Jurkat, Clone E6-1 (cell line): ENCODE measurements around the gene ZNF385A. TPM values are rescaled to one million over a fixed set of nuclear protein-coding genes. Genes with fewer than 3 reads are reported as not detected.

ENCODE experiments used
- DNase-seq: peaks from one replicate; pipeline ENCODE4 v3.0.0-alpha.2; 2011; ENCODE audit warnings: low read depth, low spot score
- H3K4me3 ChIP-seq: 2 replicates; pipeline ENCODE4 v1.5.1; 2011; ENCODE audit warnings: mild to moderate bottlenecking, low read length, control low read depth, moderate library complexity
- polyA plus RNA-seq: library from polyadenylated mRNA; unstranded; fragments of >200 nt; gene quantifications from one replicate; pipeline ENCODE4 v1.2.1, GENCODE V29; 2012; ENCODE audit warnings: missing spikeins; ENCODE audit not compliant: insufficient read length, insufficient read depth

Gene ZNF385A
- 2.7 TPM for polyA plus RNA-seq

- H3K4me3 ChIP-seq = no peak within 1 kb of the TSS
- DNase-seq = no peak
Observed at GRCh38 chr12:54384591-54385041, at the start of gene ZNF385A. ZNF385A (minus strand) TSS chr12:54384733; CDS start chr12:54384514, 219 bp downstream.

GRCh38 chr12:54432815-54433164, 48.3 kb upstream of the ZNF385A start:
- no peak for DNase-seq
- H3K4me3 ChIP-seq = no peak overlapping the region

- H3K4me3 ChIP-seq = no peak overlapping the region
- DNase-seq = no peak
Observed at GRCh38 chr12:54431911-54432814, 47.6 kb upstream of the ZNF385A start.

- DNase-seq = no peak
- no peak overlapping the region for H3K4me3 ChIP-seq
Observed at GRCh38 chr12:54430471-54431069, 46.0 kb upstream of the ZNF385A start.

GRCh38 chr12:54429014-54429471, 44.5 kb upstream of the ZNF385A start:
- H3K4me3 ChIP-seq = no peak overlapping the region
- DNase-seq = no peak

- no peak overlapping the region for H3K4me3 ChIP-seq
- no peak for DNase-seq
Observed at GRCh38 chr12:54428050-54429013, 43.8 kb upstream of the ZNF385A start.

- DNase-seq = no peak
- H3K4me3 ChIP-seq = no peak overlapping the region
Observed at GRCh38 chr12:54427106-54427505, 42.6 kb upstream of the ZNF385A start.

GRCh38 chr12:54426690-54427089, 42.2 kb upstream of the ZNF385A start:
- DNase-seq = no peak
- no peak overlapping the region for H3K4me3 ChIP-seq

GRCh38 chr12:54425702-54426101, 41.2 kb upstream of the ZNF385A start:
- no peak for DNase-seq
- no peak overlapping the region for H3K4me3 ChIP-seq

GRCh38 chr12:54424224-54424623, 39.7 kb upstream of the ZNF385A start:
- DNase-seq = no peak
- no peak overlapping the region for H3K4me3 ChIP-seq

- DNase-seq = no peak
- no peak overlapping the region for H3K4me3 ChIP-seq
Observed at GRCh38 chr12:54423816-54424150, 39.2 kb upstream of the ZNF385A start.

GRCh38 chr12:54421879-54422250, 37.3 kb upstream of the ZNF385A start:
- DNase-seq = no peak

GRCh38 chr12:54421175-54421878, 36.8 kb upstream of the ZNF385A start:
- no peak overlapping the region for H3K4me3 ChIP-seq
- DNase-seq = no peak

More at GRCh38 chr12:54421879-54422250, 37.3 kb upstream of the ZNF385A start:
- no peak overlapping the region for H3K4me3 ChIP-seq

GRCh38 chr12:54420766-54421144, 36.2 kb upstream of the ZNF385A start:
- H3K4me3 ChIP-seq = no peak overlapping the region
- no peak for DNase-seq

GRCh38 chr12:54419088-54419887, 34.8 kb upstream of the ZNF385A start, which contains the start of gene ITGA5:
ITGA5 (minus strand) TSS chr12:54419266; CDS start chr12:54419198, 68 bp downstream.
- no peak for DNase-seq
- H3K4me3 ChIP-seq = peak within 1 kb of the TSS; percentile 83

GRCh38 chr12:54418441-54419087, 34.0 kb upstream of the ZNF385A start:
- H3K4me3 ChIP-seq = peak overlapping the region; percentile 83
- no peak for DNase-seq

- DNase-seq = no peak
- H3K4me3 ChIP-seq = peak overlapping the region; percentile 83
Observed at GRCh38 chr12:54417712-54418440, 33.3 kb upstream of the ZNF385A start.
